Kidney (tissue), 14 donors: ENCODE results near the gene RSPO3. TPM values are rescaled to one million over a fixed set of nuclear protein-coding genes. Genes with fewer than 3 reads are reported as not detected.

Source experiments
- DNase-seq, 5 donors: peaks; one replicate each; pipeline ENCODE4 v3.0.0-alpha.2; 2013 to 2020
- FAIRE-seq: peaks from 2 replicates; lab custom pipeline; 2012; peaks lifted over from hg19 to GRCh38; lab: Jason Lieb, UNC
- H3K27ac ChIP-seq, 2 donors: one replicate each; pipeline ENCODE4 v1.7.0; 2013; ENCODE audit warnings: low read depth in 2 of 2, low read length in 2 of 2, inconsistent platforms in 1 of 2
- H3K27me3 ChIP-seq: one replicate; pipeline ENCODE4 v1.7.1; 2013; ENCODE audit warnings: low read length, inconsistent platforms; ENCODE audit not compliant: control insufficient read depth, insufficient read depth
- H3K36me3 ChIP-seq, 3 donors: one replicate each; pipeline versions ENCODE4 v1.7.0 to v1.7.1; 2013; ENCODE audit warnings: low read length in 3 of 3, control low read depth in 1 of 3, inconsistent platforms in 1 of 3; ENCODE audit not compliant: insufficient read depth in 3 of 3, control insufficient read depth in 2 of 3
- H3K4me1 ChIP-seq, 3 donors: one replicate each; pipeline versions ENCODE4 v1.7.0 to v1.7.1; 2013; ENCODE audit warnings: low read length in 3 of 3, inconsistent platforms in 1 of 3, low read depth in 1 of 3; ENCODE audit not compliant: control insufficient read depth in 2 of 3, insufficient read depth in 2 of 3
- H3K4me3 ChIP-seq, 3 donors: one replicate each; pipeline versions ENCODE4 v1.7.0 to v1.8.1; 2013; ENCODE audit warnings: low read length in 3 of 3, control low read depth in 1 of 3, inconsistent platforms in 1 of 3
- H3K9ac ChIP-seq, 3 donors: one replicate each; pipeline versions ENCODE4 v1.7.0 to v1.7.1; 2013; ENCODE audit warnings: low read length in 3 of 3, control low read depth in 1 of 3, inconsistent platforms in 1 of 3
- H3K9me3 ChIP-seq, 3 donors: one replicate each; pipeline versions ENCODE4 v1.7.0 to v1.7.1; 2013; ENCODE audit warnings: low read length in 3 of 3, control low read depth in 1 of 3, inconsistent platforms in 1 of 3; ENCODE audit not compliant: control insufficient read depth in 2 of 3, insufficient read depth in 1 of 3
- CTCF ChIP-seq: IDR thresholded peaks from 3 replicates; pipeline ENCODE4 v1.5.1; 2012; ENCODE audit warnings: mild to moderate bottlenecking, moderate library complexity, borderline replicate concordance; ENCODE audit not compliant: insufficient read depth; ENCODE audit errors: extremely low read depth
- intact Hi-C: fragments of 100-400 bp; cut with DNase I; formaldehyde crosslinking; loops from one replicate; pipeline ENCODE4 v1.11.1; 2022
- polyA plus RNA-seq: library from polyadenylated mRNA; stranded (reverse); fragments of 350-450 nt; fragmentation: Illumina TruSeq; extraction: RNeasy Lipid Tissue Mini Kit (QIAGEN cat#74804); gene quantifications from one replicate; pipeline ENCODE4 v1.2.3, GENCODE V29; 2014; ENCODE audit warnings: low read depth, low replicate concordance; ENCODE audit not compliant: insufficient read depth
- total RNA-seq: library from RNA; stranded (reverse); fragmentation: NEBNext Ultra II Directional; extraction: Animal tissue kit (Norgen Biotek cat#: 25700); gene quantifications from one replicate; pipeline ENCODE4 v1.2.1, GENCODE V29; 2021
- donor health status: control.
- donor health status: control.
- donor health status: control.
- donor health status: control.
- donor health status: control.
- donor health status: DM: yes; HTN: yes; CAD: no.
- donor health status: Normal renal cell carcinoma (clear cell type).

Gene RSPO3
- total and polyA plus RNA-seq, 2 donors from 2014 or later = 1.2 to 8.9 TPM

- no peak overlapping the region for H3K27ac ChIP-seq
- no peak overlapping the region for H3K4me3 ChIP-seq
- no peak overlapping the region for H3K9ac ChIP-seq
- TF ChIP-seq CTCF = no peak
- DNase-seq = peak in 1 of 5 donors; percentile 4
- H3K9me3 ChIP-seq = no peaks in the 10 kb centered on the region
- no peaks in the 10 kb centered on the region for H3K36me3 ChIP-seq
- no peak for FAIRE-seq
- intact Hi-C loops = no loop called here
- H3K27me3 ChIP-seq = no peaks in the 10 kb centered on the region
- H3K4me1 ChIP-seq = no peaks in the 10 kb centered on the region
These were observed 58.8 kb downstream of the RSPO3 start for GRCh38 chr6:127177030-127177922.

GRCh38 chr6:127177923-127178231, 59.4 kb downstream of the RSPO3 start:
- no peaks in the 10 kb centered on the region for H3K36me3 ChIP-seq
- no peak for FAIRE-seq
- no peak for DNase-seq
- H3K9ac ChIP-seq = no peak overlapping the region
- H3K27me3 ChIP-seq = no peaks in the 10 kb centered on the region
- no peaks in the 10 kb centered on the region for H3K9me3 ChIP-seq
- H3K27ac ChIP-seq = no peak overlapping the region
- intact Hi-C loops = no loop called here
- H3K4me1 ChIP-seq = no peaks in the 10 kb centered on the region
- H3K4me3 ChIP-seq = no peak overlapping the region
- TF ChIP-seq CTCF = no peak

DNA sequence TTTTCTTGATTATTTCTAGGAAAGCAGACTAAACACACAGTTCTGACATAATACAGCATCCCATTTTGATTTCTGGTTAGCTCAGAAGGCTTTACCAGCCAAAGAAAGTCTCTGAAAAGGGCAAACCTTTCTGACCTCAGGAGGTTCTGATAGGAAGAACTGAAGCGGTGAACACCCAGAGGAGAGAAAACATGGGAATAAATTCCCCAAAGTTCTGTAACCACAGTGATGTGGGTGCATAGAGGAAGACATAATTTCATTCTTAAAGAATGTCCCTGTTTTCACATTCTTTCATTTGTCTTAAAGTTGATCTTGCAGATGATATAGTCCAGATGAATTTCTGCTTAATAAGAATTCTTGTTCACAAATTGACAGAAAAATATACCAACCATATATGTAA, 60.3 kb downstream of the RSPO3 start:
- H3K36me3 ChIP-seq = no peaks in the 10 kb centered on the region
- no peaks in the 10 kb centered on the region for H3K4me1 ChIP-seq
- intact Hi-C loops = no loop called here
- H3K4me3 ChIP-seq = no peak overlapping the region
- no peak for DNase-seq
- H3K9me3 ChIP-seq = no peaks in the 10 kb centered on the region
- no peaks in the 10 kb centered on the region for H3K27me3 ChIP-seq
- H3K9ac ChIP-seq = no peak overlapping the region
- no peak for TF ChIP-seq CTCF
- no peak overlapping the region for H3K27ac ChIP-seq
- no peak for FAIRE-seq

DNA sequence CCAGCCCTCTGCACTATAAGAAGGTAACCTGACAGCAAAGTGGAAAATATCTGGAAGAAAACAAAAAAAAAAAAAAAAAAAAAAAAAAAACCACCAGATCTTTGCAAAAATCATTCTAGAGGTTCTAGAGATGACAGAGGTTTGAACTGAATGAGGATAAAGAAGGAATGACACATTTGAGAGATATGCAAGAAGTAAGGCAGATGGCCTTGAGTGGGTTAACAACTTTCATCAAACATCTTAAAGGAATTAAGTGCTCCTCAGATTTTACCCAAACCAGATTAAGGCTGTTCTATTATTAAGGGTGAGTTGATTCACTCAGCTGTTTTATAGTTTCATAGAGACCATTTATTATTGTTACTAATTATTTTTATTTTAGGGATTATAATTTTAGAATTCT, 62.0 kb downstream of the RSPO3 start:
- Histone ChIP-seq H3K4me3 (no peak overlapping the region), H3K27me3 (no peaks in the 10 kb centered on the region), H3K36me3 (no peaks in the 10 kb centered on the region), H3K27ac (no peak overlapping the region), H3K9me3 (no peaks in the 10 kb centered on the region), H3K4me1 (no peaks in the 10 kb centered on the region), H3K9ac (no peak overlapping the region)
- no peak for FAIRE-seq
- DNase-seq = no peak
- no peak for TF ChIP-seq CTCF
- intact Hi-C loops = no loop called here
